MCF 10A (cell line): ENCODE data around the gene SERTAD4. TPM values are rescaled to one million over a fixed set of nuclear protein-coding genes. Genes with fewer than 3 reads are reported as not detected.

Experiments
- BruUV-seq: library from RNA; stranded (reverse); fragments of 400-500 nt; replicated peaks from 2 replicates; lab custom pipeline; 2021; lab: Mats Ljungman, UMichigan
- CTCF ChIA-PET: fragments of 300-600 bp; sonication (Branson Sonifier 250); formaldehyde crosslinking; extraction: SDS; loops from one replicate; lab custom pipeline; 2021; ENCODE audit warnings: antibody characterized with exemption, inconsistent platforms; lab: Yijun Ruan, JAX
- POLR2A ChIA-PET: fragments of 300-600, 350-650 bp; sonication (Branson Sonifier 250); formaldehyde crosslinking; extraction: SDS; loops from one replicate; lab custom pipeline; 2020; ENCODE audit warnings: antibody characterized with exemption, inconsistent platforms; lab: Yijun Ruan, JAX
- DNase-seq: peaks from one replicate; pipeline ENCODE4 v3.0.0-alpha.2; 2018; ENCODE audit not compliant: unreplicated experiment
- H3K27ac Mint-ChIP-seq: one replicate; pipeline ENCODE4 v1.8.0; 2022; ENCODE audit warnings: mild to moderate bottlenecking, low read depth, mixed read lengths; ENCODE audit not compliant: unreplicated experiment
- H3K27me3 Mint-ChIP-seq: one replicate; pipeline ENCODE4 v1.8.0; 2022; ENCODE audit warnings: mixed read lengths; ENCODE audit not compliant: insufficient read depth, unreplicated experiment
- H3K36me3 Mint-ChIP-seq: one replicate; pipeline ENCODE4 v1.8.0; 2022; ENCODE audit warnings: mild to moderate bottlenecking, moderate library complexity, mixed read lengths; ENCODE audit not compliant: insufficient read depth, unreplicated experiment
- H3K4me1 Mint-ChIP-seq: one replicate; pipeline ENCODE4 v1.8.0; 2022; ENCODE audit warnings: mixed read lengths; ENCODE audit not compliant: insufficient read depth, unreplicated experiment
- H3K4me3 Mint-ChIP-seq: one replicate; pipeline ENCODE4 v1.8.0; 2022; ENCODE audit warnings: mild to moderate bottlenecking, moderate library complexity, mixed read lengths; ENCODE audit not compliant: unreplicated experiment
- H3K9me3 Mint-ChIP-seq: one replicate; pipeline ENCODE4 v1.8.0; 2022; ENCODE audit warnings: mixed read lengths; ENCODE audit not compliant: unreplicated experiment
- CTCF ChIP-seq: fragments of 200-600 bp; IDR thresholded peaks from one replicate; pipeline ENCODE4 v1.8.0; 2022; ENCODE audit warnings: antibody characterized with exemption, mild to moderate bottlenecking; ENCODE audit not compliant: unreplicated experiment
- intact Hi-C: fragments of 100-400 bp; cut with micrococcal nuclease; formaldehyde crosslinking; loops from 2 replicates; pipeline ENCODE4 v1.14.1; 2022
- total RNA-seq: library from RNA; stranded (reverse); gene quantifications from 2 replicates; pipeline ENCODE4 v1.2.3, GENCODE V29; 2022

SERTAD4 gene
- total RNA-seq, 1 experiment from 2014 or later = 0.19 TPM

GRCh38 chr1:210201681-210202080, 30.9 kb upstream of the SERTAD4 start:
- peaks cover 6% of the 10 kb centered on the region for H3K4me1 Mint-ChIP-seq
- ChIA-PET CTCF (interaction anchor here (0.6 to 5.2 kb wide), 5 partner anchors 81 to 588 kb away, joined by 3 to 41 read pairs (median 4); no protein-coding TSS in a partner anchor), POLR2A (interaction anchor here (0.7 kb wide), 1 partner anchor 24 kb away, joined by 3 read pairs; no protein-coding TSS in a partner anchor)
- DNase-seq = no peak
- H3K9me3 Mint-ChIP-seq = no peaks in the 10 kb centered on the region
- no peak overlapping the region for H3K27ac Mint-ChIP-seq
- no TSS peak for BruUV-seq
- H3K4me3 Mint-ChIP-seq = no peak overlapping the region
- H3K36me3 Mint-ChIP-seq = no peaks in the 10 kb centered on the region
- peaks cover 6% of the 10 kb centered on the region for H3K27me3 Mint-ChIP-seq
- TF ChIP-seq CTCF = no peak
- intact Hi-C loops = no loop called here

DNA sequence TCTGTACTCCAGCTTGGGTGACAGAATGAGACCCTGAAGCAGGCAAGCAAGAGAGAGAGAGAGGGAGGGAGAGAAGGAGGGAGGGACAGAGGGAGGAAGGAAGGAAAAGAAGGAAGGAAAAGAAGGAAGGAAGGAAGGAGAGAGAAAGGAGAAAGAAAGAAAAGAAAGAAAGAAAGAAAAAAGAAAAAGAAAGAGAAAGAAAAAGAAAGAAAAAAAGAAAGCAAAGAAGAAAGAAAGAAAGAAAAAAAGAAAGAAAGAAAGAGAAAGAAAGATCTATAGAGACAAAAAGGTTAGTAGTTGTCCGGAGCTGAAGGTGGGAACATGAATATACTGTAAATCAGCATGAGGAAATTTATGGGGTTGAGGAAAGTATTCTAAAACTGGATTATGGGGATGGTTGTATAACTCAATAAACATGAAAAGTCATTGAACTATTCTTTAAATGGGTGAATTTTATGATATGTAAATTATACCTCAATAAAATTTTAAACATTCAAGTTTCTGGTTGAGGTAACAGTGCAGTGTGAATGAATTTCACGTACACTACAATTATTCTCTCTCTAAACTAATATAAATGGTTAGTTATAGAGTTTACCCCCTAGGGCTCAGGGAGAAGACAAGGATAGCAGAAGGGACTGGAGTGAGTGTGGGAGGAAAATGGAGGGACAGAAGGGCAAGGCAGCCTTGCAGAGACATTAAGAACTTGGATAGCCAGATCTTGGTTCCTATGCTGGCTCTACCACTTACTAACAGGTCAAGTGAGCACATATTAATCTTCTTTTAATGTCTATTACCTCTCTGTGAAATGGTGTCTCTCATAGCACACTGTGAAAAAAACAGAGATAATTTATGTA, 24.8 kb upstream of the SERTAD4 start:
- intact Hi-C loops = no loop called here
- CTCF ChIA-PET = no interaction called here
- no peak for TF ChIP-seq CTCF
- no peak overlapping the region for H3K4me3 Mint-ChIP-seq
- H3K4me1 Mint-ChIP-seq = no peaks in the 10 kb centered on the region
- no peak overlapping the region for H3K27ac Mint-ChIP-seq
- H3K9me3 Mint-ChIP-seq = no peaks in the 10 kb centered on the region
- H3K36me3 Mint-ChIP-seq = no peaks in the 10 kb centered on the region
- no peak for DNase-seq
- BruUV-seq = no TSS peak
- POLR2A ChIA-PET = no interaction called here
- H3K27me3 Mint-ChIP-seq = no peaks in the 10 kb centered on the region

- CTCF ChIA-PET = interaction anchor here (0.6 to 1.8 kb wide), 7 partner anchors 13 to 333 kb away, joined by 3 to 6 read pairs (median 3); no protein-coding TSS in a partner anchor
- H3K27ac Mint-ChIP-seq = no peak overlapping the region
Observed at GRCh38 chr1:210213335-210213734, 19.3 kb upstream of the SERTAD4 start.

More at GRCh38 chr1:210213335-210213734, 19.3 kb upstream of the SERTAD4 start:
- BruUV-seq = no TSS peak
- intact Hi-C loops = no loop called here
- no peak overlapping the region for H3K4me3 Mint-ChIP-seq
- no peak for DNase-seq
- no peaks in the 10 kb centered on the region for H3K36me3 Mint-ChIP-seq
- no peak for TF ChIP-seq CTCF
- POLR2A ChIA-PET = interaction anchor here (2.6 kb wide), 1 partner anchor 9 kb away, joined by 8 read pairs; no protein-coding TSS in a partner anchor
- no peaks in the 10 kb centered on the region for H3K4me1 Mint-ChIP-seq
- peaks cover 18% of the 10 kb centered on the region for H3K27me3 Mint-ChIP-seq
- no peaks in the 10 kb centered on the region for H3K9me3 Mint-ChIP-seq
